CD4-positive, alpha-beta T cell (primary cell): Measurements from ENCODE around the gene RYR2. TPM values are rescaled to one million over a fixed set of nuclear protein-coding genes. Genes with fewer than 3 reads are reported as not detected.

Source experiments
- ATAC-seq: fragments of 200-7000 bp; cut with Tn5 transposase; one replicate; pipeline ENCODE4 v1.10.0; 2022; ENCODE audit warnings: mild to moderate bottlenecking; ENCODE audit not compliant: poor library complexity
- CTCF ChIA-PET: fragments of 350-600 bp; sonication (Branson Sonifier 250); formaldehyde crosslinking; loops from one replicate; lab custom pipeline; 2021; ENCODE audit warnings: antibody characterized with exemption, inconsistent platforms; lab: Charles Lee
- POLR2A ChIA-PET: fragments of 350-600 bp; sonication (Branson Sonifier 250); formaldehyde crosslinking; loops from one replicate; lab custom pipeline; 2021; ENCODE audit warnings: antibody characterized with exemption, inconsistent platforms; lab: Charles Lee
- DNase-seq, 14 experiments: peaks; one replicate each; pipeline ENCODE4 v3.0.0-alpha.2; 2013 to 2020; ENCODE audit warnings: mixed read lengths in 2 of 14
- H3K27ac ChIP-seq, 2 donors: one replicate each; pipeline versions ENCODE4 v1.5.1 to v1.7.0; 2013; ENCODE audit warnings: low read length in 2 of 2, low read depth in 1 of 2, mild to moderate bottlenecking in 1 of 2
- H3K27me3 ChIP-seq, 2 experiments: 1 replicate in 1 of 2; 2 replicates in 1 of 2; pipeline versions ENCODE4 v1.6.1 to v1.7.0; 2013; ENCODE audit warnings: low read length in 2 of 2, control low read depth in 1 of 2, mild to moderate bottlenecking in 1 of 2, moderate library complexity in 1 of 2; ENCODE audit not compliant: insufficient read depth in 2 of 2, control insufficient read depth in 1 of 2
- H3K36me3 ChIP-seq: one replicate; pipeline ENCODE4 v1.6.1; 2013; ENCODE audit warnings: low read length, control low read depth; ENCODE audit not compliant: insufficient read depth
- H3K4me1 ChIP-seq: one replicate; pipeline ENCODE4 v1.6.1; 2013; ENCODE audit warnings: low read length, control low read depth; ENCODE audit not compliant: insufficient read depth
- H3K4me3 ChIP-seq: one replicate; pipeline ENCODE4 v1.5.1; 2013; ENCODE audit warnings: mild to moderate bottlenecking, low read length, moderate library complexity
- H3K9me3 ChIP-seq, 2 experiments: 1 replicate in 1 of 2; 2 replicates in 1 of 2; pipeline versions ENCODE4 v1.6.1 to v1.7.0; 2013; ENCODE audit warnings: low read length in 2 of 2, mild to moderate bottlenecking in 2 of 2, control low read depth in 1 of 2, moderate library complexity in 1 of 2; ENCODE audit not compliant: control insufficient read depth in 1 of 2, insufficient read depth in 1 of 2
- H3K27ac Mint-ChIP-seq: one replicate; pipeline ENCODE4 v1.8.0; 2020; ENCODE audit warnings: mixed read lengths
- H3K27me3 Mint-ChIP-seq: one replicate; pipeline ENCODE4 v1.8.0; 2021; ENCODE audit warnings: mixed read lengths
- H3K36me3 Mint-ChIP-seq: one replicate; pipeline ENCODE4 v1.8.0; 2021; ENCODE audit warnings: low read depth, mixed read lengths
- H3K4me1 Mint-ChIP-seq: one replicate; pipeline ENCODE4 v1.8.0; 2021; ENCODE audit warnings: low read depth, mixed read lengths
- H3K4me3 Mint-ChIP-seq: one replicate; pipeline ENCODE4 v1.8.0; 2020; ENCODE audit warnings: mild to moderate bottlenecking, mixed read lengths
- H3K9me3 Mint-ChIP-seq: one replicate; pipeline ENCODE4 v1.8.0; 2020; ENCODE audit warnings: mixed read lengths
- CTCF ChIP-seq: fragments of 200-600 bp; IDR thresholded peaks from one replicate; pipeline ENCODE4 v1.8.0; 2022; ENCODE audit warnings: antibody characterized with exemption, mild to moderate bottlenecking
- intact Hi-C, 2 experiments: fragments of 100-400 bp; cut with DNase I in 1 of 2; cut with micrococcal nuclease in 1 of 2; formaldehyde crosslinking; loops; one replicate each; pipeline versions ENCODE4 v1.15.1 to v1.9.0; 2023 to 2025; cut with DNase I, micrococcal nuclease
- total RNA-seq, 174 experiments: library from RNA in 2 of 174; stranded (reverse) in 2 of 174; gene quantifications; one replicate each; pipeline ENCODE4 v1.2.3 and lab custom pipeline; 2021 to 2026

RYR2 gene
- total RNA-seq, 2 experiments from 2014 or later: not detected

- peaks cover 12% of the 10 kb centered on the region for H3K27me3 Mint-ChIP-seq
- no peaks in the 10 kb centered on the region for H3K9me3 Mint-ChIP-seq
- ChIA-PET CTCF (no interaction called here), POLR2A (no interaction called here)
- no peak overlapping the region for H3K4me3 Mint-ChIP-seq
- TF ChIP-seq CTCF: no peak
- intact Hi-C loops: no loop called here
- Histone ChIP-seq H3K4me3 (no peak overlapping the region), H3K9me3 (peaks cover 0 to 4% of the 10 kb centered on the region in 2 experiments), H3K36me3 (no peaks in the 10 kb centered on the region), H3K27me3 (peaks cover 0 to 5% of the 10 kb centered on the region in 2 experiments), H3K4me1 (no peaks in the 10 kb centered on the region), H3K27ac (no peak overlapping the region)
- ATAC-seq (no peak), DNase-seq (no peak)
- H3K4me1 Mint-ChIP-seq: no peaks in the 10 kb centered on the region
- H3K36me3 Mint-ChIP-seq: no peaks in the 10 kb centered on the region
- H3K27ac Mint-ChIP-seq: no peak overlapping the region
Observed at GRCh38 chr1:237241038-237241437, 199.1 kb downstream of the RYR2 start.

- Histone ChIP-seq H3K4me3 (no peak overlapping the region), H3K36me3 (no peaks in the 10 kb centered on the region), H3K27me3 (peaks cover 0 to 5% of the 10 kb centered on the region in 2 experiments), H3K27ac (no peak overlapping the region), H3K4me1 (no peaks in the 10 kb centered on the region), H3K9me3 (peaks cover 0 to 5% of the 10 kb centered on the region in 2 experiments)
- no peak overlapping the region for H3K27ac Mint-ChIP-seq
- no peak overlapping the region for H3K4me3 Mint-ChIP-seq
- CTCF ChIA-PET: no interaction called here
- intact Hi-C loops: no loop called here
- peaks cover 6% of the 10 kb centered on the region for H3K27me3 Mint-ChIP-seq
- ATAC-seq (no peak), DNase-seq (no peak)
- TF ChIP-seq CTCF: no peak
- H3K4me1 Mint-ChIP-seq: no peaks in the 10 kb centered on the region
- H3K9me3 Mint-ChIP-seq: no peaks in the 10 kb centered on the region
- POLR2A ChIA-PET: no interaction called here
- no peaks in the 10 kb centered on the region for H3K36me3 Mint-ChIP-seq
Observed at GRCh38 chr1:237244778-237245177, 202.8 kb downstream of the RYR2 start.

GRCh38 chr1:237247442-237247841 lies 205.5 kb downstream of the RYR2 start:
- TF ChIP-seq CTCF: no peak
- no peak for ATAC-seq
- peaks cover 0 to 5% of the 10 kb centered on the region in 2 experiments for H3K27me3 ChIP-seq
- POLR2A ChIA-PET: no interaction called here
- no peak overlapping the region for H3K27ac ChIP-seq
- no peaks in the 10 kb centered on the region for H3K9me3 Mint-ChIP-seq
- no peak overlapping the region for H3K27ac Mint-ChIP-seq
- no peak overlapping the region for H3K4me3 ChIP-seq
- H3K4me1 Mint-ChIP-seq: no peaks in the 10 kb centered on the region
- no peaks in the 10 kb centered on the region for H3K4me1 ChIP-seq
- no peak overlapping the region for H3K4me3 Mint-ChIP-seq
- H3K36me3 ChIP-seq: no peaks in the 10 kb centered on the region
- intact Hi-C loops: no loop called here
- no peaks in the 10 kb centered on the region for H3K36me3 Mint-ChIP-seq
- peaks cover 0 to 5% of the 10 kb centered on the region in 2 experiments for H3K9me3 ChIP-seq
- DNase-seq: no peak
- CTCF ChIA-PET: no interaction called here
- no peaks in the 10 kb centered on the region for H3K27me3 Mint-ChIP-seq
